Neural cell (in vitro differentiated cells): Measurements from ENCODE around the gene LNX1. TPM values are rescaled to one million over a fixed set of nuclear protein-coding genes. Genes with fewer than 3 reads are reported as not detected.

ENCODE experiments used
- H2AFZ ChIP-seq: fragments of 200-600, 300-800 bp; sonication (generic), shearing (Covaris generic); 2 replicates; pipeline ENCODE4 v1.6.0; 2014; ENCODE audit warnings: low read depth, mild to moderate bottlenecking, antibody characterized with exemption, low read length, moderate library complexity
- H3F3A ChIP-seq: fragments of 200-600 bp; shearing (Covaris generic); 2 replicates; pipeline ENCODE4 v1.6.1; 2016; ENCODE audit warnings: mild to moderate bottlenecking, moderate library complexity, mixed read lengths, antibody characterized with exemption, low read length; ENCODE audit not compliant: insufficient read depth, poor library complexity, severe bottlenecking
- H3K27ac ChIP-seq: fragments of 200-600, 300-800 bp; sonication (generic), shearing (Covaris generic); 2 replicates; pipeline ENCODE4 v1.5.1; 2014; ENCODE audit warnings: mild to moderate bottlenecking, low read length, moderate library complexity
- H3K27me3 ChIP-seq: fragments of 300-800, 200-600 bp; sonication (generic), shearing (Covaris generic); 2 replicates; pipeline ENCODE4 v1.6.0; 2014; ENCODE audit warnings: mild to moderate bottlenecking, low read depth, low read length, moderate library complexity; ENCODE audit not compliant: insufficient read depth
- H3K36me3 ChIP-seq: fragments of 300-800, 200-600 bp; sonication (generic), shearing (Covaris generic); 2 replicates; pipeline ENCODE4 v1.5.1; 2014; ENCODE audit warnings: mild to moderate bottlenecking, antibody characterized with exemption, low read length, moderate library complexity; ENCODE audit not compliant: insufficient read depth
- H3K4me2 ChIP-seq: fragments of 300-800, 200-600 bp; sonication (generic), shearing (Covaris generic); 2 replicates; pipeline ENCODE4 v1.6.0; 2014; ENCODE audit warnings: mild to moderate bottlenecking, low read length
- H3K4me3 ChIP-seq: fragments of 300-800, 200-600 bp; sonication (generic), shearing (Covaris generic); 2 replicates; pipeline ENCODE4 v1.5.1; 2014; ENCODE audit warnings: mild to moderate bottlenecking, low read length, moderate library complexity
- H3K79me2 ChIP-seq: fragments of 200-600 bp; shearing (Covaris generic); replicated peaks from 2 replicates; pipeline ENCODE4 v1.6.0; 2014; ENCODE audit warnings: mild to moderate bottlenecking, low read length, moderate library complexity; ENCODE audit not compliant: insufficient read depth
- H3K9ac ChIP-seq: fragments of 300-800, 200-600 bp; sonication (generic), shearing (Covaris generic); 2 replicates; pipeline ENCODE4 v1.6.1; 2016; ENCODE audit warnings: mild to moderate bottlenecking, low read length, mixed read lengths
- H3K9me2 ChIP-seq: fragments of 200-600 bp; shearing (Covaris generic); 2 replicates; pipeline ENCODE4 v1.6.1; 2016; ENCODE audit warnings: mild to moderate bottlenecking, low read length, mixed read lengths; ENCODE audit not compliant: insufficient read depth
- H3K9me3 ChIP-seq: fragments of 200-600, 300-800 bp; sonication (generic), shearing (Covaris generic); 2 replicates; pipeline ENCODE4 v1.6.1; 2016; ENCODE audit warnings: mild to moderate bottlenecking, mixed run types, low read length, moderate library complexity, mixed read lengths
- H4K20me1 ChIP-seq: fragments of 200-600 bp; shearing (Covaris generic); 2 replicates; pipeline ENCODE4 v1.6.1; 2016; ENCODE audit warnings: mild to moderate bottlenecking, mixed run types; ENCODE audit not compliant: insufficient read depth
- CTCF ChIP-seq: fragments of 450-650 bp; IDR thresholded peaks from 2 replicates; pipeline ENCODE4 v1.5.1; 2014; ENCODE audit warnings: antibody characterized with exemption, mild to moderate bottlenecking, moderate library complexity; ENCODE audit not compliant: poor library complexity, severe bottlenecking
- EP300 ChIP-seq: fragments of 450-650 bp; conservative IDR thresholded peaks from 2 replicates; pipeline ENCODE4 v1.6.1; 2014; ENCODE audit warnings: antibody characterized with exemption, mild to moderate bottlenecking, moderate library complexity; ENCODE audit not compliant: poor library complexity, severe bottlenecking
- EZH2 ChIP-seq: fragments of 200-600, 300-800 bp; shearing (Covaris generic), sonication (generic); IDR thresholded peaks from 2 replicates; pipeline ENCODE4 v1.6.1; 2014; ENCODE audit warnings: antibody characterized with exemption, low read length, borderline replicate concordance, mild to moderate bottlenecking; ENCODE audit not compliant: insufficient read depth, poor library complexity, severe bottlenecking
- MXI1 ChIP-seq: fragments of 450-650 bp; conservative IDR thresholded peaks from 2 replicates; pipeline ENCODE4 v1.6.1; 2014; ENCODE audit warnings: antibody characterized with exemption, mild to moderate bottlenecking; ENCODE audit not compliant: poor library complexity, severe bottlenecking
- POLR2AphosphoS5 ChIP-seq: IDR thresholded peaks from 2 replicates; pipeline ENCODE4 v1.6.1; 2012
- RAD21 ChIP-seq: fragments of 450-650 bp; conservative IDR thresholded peaks from 2 replicates; pipeline ENCODE4 v1.6.1; 2014; ENCODE audit warnings: antibody characterized with exemption, mild to moderate bottlenecking, moderate library complexity
- REST ChIP-seq: IDR thresholded peaks from 2 replicates; pipeline ENCODE4 v1.6.1; 2012; ENCODE audit warnings: borderline replicate concordance
- SMC3 ChIP-seq: fragments of 450-650 bp; conservative IDR thresholded peaks from 2 replicates; pipeline ENCODE4 v1.6.1; 2014; ENCODE audit warnings: antibody characterized with exemption, mild to moderate bottlenecking, moderate library complexity; ENCODE audit not compliant: poor library complexity
- TAF1 ChIP-seq: IDR thresholded peaks from 2 replicates; pipeline ENCODE4 v1.6.1; 2012; ENCODE audit warnings: low read depth
- polyA plus RNA-seq: library from polyadenylated mRNA; depleted of rRNA; stranded (reverse); fragments of >200 nt; gene quantifications from 2 replicates; pipeline ENCODE4 v1.2.3, GENCODE V29; 2014

Gene LNX1
- polyA plus RNA-seq, 1 donor from 2014 or later = 3.4 TPM

- Histone ChIP-seq H3K36me3 (no peaks in the 10 kb centered on the region), H3K4me3 (no peak overlapping the region), H3K9me3 (no peaks in the 10 kb centered on the region), H4K20me1 (no peaks in the 10 kb centered on the region), H3K9ac (no peak overlapping the region), H3K27me3 (no peaks in the 10 kb centered on the region), H3K79me2 (no peaks in the 10 kb centered on the region), H3F3A (no peaks in the 10 kb centered on the region), H3K27ac (no peak overlapping the region), H2AFZ (no peak overlapping the region), H3K4me2 (no peak overlapping the region), H3K9me2 (no peaks in the 10 kb centered on the region)
- TF ChIP-seq RAD21 = no peak
- TF ChIP-seq TAF1 = no peak
- no peak for TF ChIP-seq MXI1
- no peak for TF ChIP-seq REST
- no peak for TF ChIP-seq SMC3
- TF ChIP-seq CTCF = no peak
- no peak for TF ChIP-seq POLR2AphosphoS5
- TF ChIP-seq EZH2 = no peak
- TF ChIP-seq EP300 = no peak
Measured at GRCh38 chr4:53510321-53510720, 81.0 kb downstream of the LNX1 start.

- no peak overlapping the region for H3K4me2 ChIP-seq
- no peaks in the 10 kb centered on the region for H3F3A ChIP-seq
- H3K79me2 ChIP-seq = no peaks in the 10 kb centered on the region
- H3K27me3 ChIP-seq = no peaks in the 10 kb centered on the region
- H2AFZ ChIP-seq = no peak overlapping the region
- no peaks in the 10 kb centered on the region for H4K20me1 ChIP-seq
- no peak for TF ChIP-seq REST
- TF ChIP-seq EP300 = no peak
- TF ChIP-seq RAD21 = no peak
- TF ChIP-seq TAF1 = no peak
- TF ChIP-seq CTCF = no peak
- no peak for TF ChIP-seq EZH2
- no peak for TF ChIP-seq SMC3
- no peak for TF ChIP-seq POLR2AphosphoS5
- no peak for TF ChIP-seq MXI1
- H3K27ac ChIP-seq = no peak overlapping the region
- H3K9me3 ChIP-seq = no peaks in the 10 kb centered on the region
- no peaks in the 10 kb centered on the region for H3K36me3 ChIP-seq
- no peak overlapping the region for H3K4me3 ChIP-seq
- H3K9ac ChIP-seq = no peak overlapping the region
- no peaks in the 10 kb centered on the region for H3K9me2 ChIP-seq
Measured at GRCh38 chr4:53508446-53508845, 82.8 kb downstream of the LNX1 start.
